Measurements from ENCODE around the gene CCN6.

The CCN6 gene

GRCh38 chr6:112054001-112054400, at the start of gene CCN6:
Gene CCN6, plus strand, starts transcription at chr6:112054104. Its CDS starts 254 bp downstream, at chr6:112054358.
- DNase-seq (ENCODE audit: low spot score), result no peak

DNA sequence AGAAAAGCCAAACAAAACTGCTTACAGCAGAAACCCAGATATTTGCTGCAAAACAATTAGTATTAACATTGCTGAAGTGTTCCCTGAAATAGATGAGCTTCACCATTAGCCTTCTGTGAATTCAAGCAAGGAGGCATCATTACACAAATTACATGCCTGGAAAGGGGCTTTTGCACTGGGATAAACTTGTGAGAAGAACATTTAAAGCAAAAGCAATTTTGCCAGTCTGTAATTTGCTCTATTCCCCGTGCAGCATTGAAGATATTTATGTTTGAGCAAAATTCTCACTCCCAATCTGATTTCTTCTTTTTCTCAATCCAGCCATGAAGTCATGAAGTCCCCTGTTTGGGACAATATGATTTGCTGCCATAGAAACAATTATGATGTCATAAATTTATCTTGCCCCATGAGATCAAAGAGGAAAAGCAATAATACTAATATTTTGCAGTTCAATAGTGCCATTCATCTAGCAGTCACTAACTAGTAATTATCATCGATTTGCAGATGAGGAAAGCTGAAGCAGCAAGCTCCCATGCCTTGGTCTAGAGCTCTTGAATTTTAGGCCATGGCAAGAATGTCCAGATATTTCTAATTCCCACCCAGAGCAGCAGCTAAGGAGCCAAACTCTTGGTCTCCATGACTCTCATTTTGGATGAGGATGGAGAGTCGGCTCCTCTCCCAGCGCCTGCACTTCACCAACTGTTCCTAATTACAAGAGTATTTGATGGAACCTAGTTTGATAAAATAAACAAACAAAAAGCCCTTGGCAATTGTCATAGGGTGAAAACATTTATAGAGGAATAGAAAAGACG, 49.5 kb upstream of the CCN6 start:
- DNase-seq (ENCODE audit: low spot score), result no peak

GRCh38 chr6:112005013-112005371, 48.9 kb upstream of the CCN6 start:
- no peak for DNase-seq (ENCODE audit: low spot score)

DNA sequence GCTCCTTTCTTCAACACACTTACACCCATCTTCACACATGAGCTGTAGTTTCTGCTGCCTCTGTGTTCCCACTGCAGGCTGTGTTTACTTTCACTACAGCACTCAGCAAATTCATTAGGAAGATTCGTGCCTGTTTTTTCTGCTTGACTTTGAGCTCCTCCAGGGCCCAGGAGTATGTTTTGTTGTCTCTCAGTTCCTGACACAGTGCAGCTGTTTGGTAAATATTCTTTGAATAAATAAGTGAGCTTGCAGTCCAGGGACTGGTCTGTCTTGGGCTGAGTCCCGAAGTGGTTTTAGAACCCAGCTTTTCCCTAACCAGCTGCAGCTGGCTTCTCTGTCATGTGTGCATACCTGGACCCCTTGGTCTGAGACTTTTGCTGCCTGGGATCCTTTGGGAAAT, 46.6 kb upstream of the CCN6 start:
- no peak for DNase-seq (ENCODE audit: low spot score)

- peak; percentile 20 for DNase-seq (ENCODE audit: low spot score)
Measured at GRCh38 chr6:112007805-112008204, 46.1 kb upstream of the CCN6 start.

DNA sequence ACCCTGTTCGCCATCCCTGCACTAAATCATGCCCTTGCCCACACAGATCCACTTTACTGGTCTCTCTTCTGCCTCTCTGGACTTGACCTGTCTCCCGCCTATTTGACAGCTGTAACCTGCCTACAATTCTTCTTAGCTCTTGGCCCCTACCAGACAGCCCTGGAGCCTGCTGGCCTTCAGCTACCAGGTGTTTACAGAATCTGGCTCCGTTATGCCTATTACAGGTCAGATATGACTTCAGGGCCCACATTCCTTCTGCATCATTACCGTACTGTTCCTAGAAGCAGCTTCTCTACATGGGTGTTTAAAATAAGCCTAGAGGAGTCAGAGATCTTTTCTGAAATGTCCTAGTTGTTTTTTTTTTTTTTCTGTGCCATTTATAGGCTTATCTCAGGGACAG, 45.4 kb upstream of the CCN6 start:
- no peak for DNase-seq (ENCODE audit: low spot score)

DNA sequence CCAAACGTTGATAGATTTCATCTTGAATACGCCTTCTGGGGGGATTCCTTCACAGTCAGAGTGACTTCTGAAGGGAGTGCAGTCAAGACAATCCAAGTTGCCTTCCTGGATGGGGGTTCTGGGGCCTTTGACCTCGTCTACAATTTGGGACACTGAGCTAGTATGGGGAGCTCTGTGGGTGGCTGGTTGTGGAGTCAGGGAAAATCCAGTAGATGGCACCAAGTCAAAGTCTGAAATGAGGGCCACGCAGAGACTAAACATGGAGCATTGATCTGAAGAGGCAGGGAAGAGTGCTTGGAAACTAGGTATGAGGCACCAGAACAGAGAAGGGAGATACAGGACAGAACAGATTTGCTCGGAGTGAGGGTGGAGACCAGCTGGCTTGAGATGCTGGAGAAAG, 43.6 kb upstream of the CCN6 start:
- peak; percentile 42 for DNase-seq (ENCODE audit: low spot score)

GRCh38 chr6:112013051-112013450, 40.9 kb upstream of the CCN6 start:
- DNase-seq (ENCODE audit: low spot score), result no peak

DNA sequence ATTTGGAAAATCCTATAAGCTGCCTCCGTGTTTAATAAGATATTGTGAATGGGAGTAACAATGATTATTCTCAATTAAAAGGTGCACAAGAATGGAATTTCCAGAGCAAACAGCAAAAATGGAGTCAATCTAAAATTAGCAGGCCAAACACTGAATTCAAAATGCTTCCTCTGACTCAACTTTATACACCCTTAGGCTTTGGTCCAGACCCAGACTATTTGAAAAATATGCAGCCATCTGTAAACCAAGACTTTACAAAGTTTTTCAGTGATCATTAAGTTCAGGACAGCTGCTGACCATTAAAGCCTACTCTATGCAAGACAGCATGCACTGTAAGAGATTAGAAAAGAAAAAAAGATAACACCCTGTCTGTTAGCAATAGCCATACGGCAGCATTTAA, 39.4 kb upstream of the CCN6 start:
- DNase-seq (ENCODE audit: low spot score), result peak; percentile 84

- no peak for DNase-seq (ENCODE audit: low spot score)
Measured at GRCh38 chr6:112015725-112016124, 38.2 kb upstream of the CCN6 start.

DNA sequence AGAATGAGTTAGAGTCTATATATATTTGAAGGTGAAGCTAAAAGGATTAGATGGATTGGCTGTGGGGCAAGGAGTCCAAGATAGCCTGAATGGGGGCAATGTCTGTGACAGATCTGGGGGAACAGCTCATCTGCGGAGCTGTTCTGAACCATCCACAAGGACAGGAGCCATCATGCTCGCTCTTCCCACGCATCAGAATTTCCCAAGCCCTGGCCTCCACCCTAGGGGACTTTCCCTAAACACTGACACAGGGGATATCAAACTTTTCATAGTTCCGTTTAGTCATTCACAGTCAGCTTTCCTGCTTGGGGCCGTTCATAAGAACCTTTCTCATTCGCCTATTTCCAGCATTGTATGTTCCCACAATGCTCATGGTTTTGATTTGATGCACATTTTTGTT, 37.6 kb upstream of the CCN6 start:
- no peak for DNase-seq (ENCODE audit: low spot score)

- DNase-seq (ENCODE audit: low spot score), result no peak
Measured at GRCh38 chr6:112017169-112017568, 36.7 kb upstream of the CCN6 start.

DNA sequence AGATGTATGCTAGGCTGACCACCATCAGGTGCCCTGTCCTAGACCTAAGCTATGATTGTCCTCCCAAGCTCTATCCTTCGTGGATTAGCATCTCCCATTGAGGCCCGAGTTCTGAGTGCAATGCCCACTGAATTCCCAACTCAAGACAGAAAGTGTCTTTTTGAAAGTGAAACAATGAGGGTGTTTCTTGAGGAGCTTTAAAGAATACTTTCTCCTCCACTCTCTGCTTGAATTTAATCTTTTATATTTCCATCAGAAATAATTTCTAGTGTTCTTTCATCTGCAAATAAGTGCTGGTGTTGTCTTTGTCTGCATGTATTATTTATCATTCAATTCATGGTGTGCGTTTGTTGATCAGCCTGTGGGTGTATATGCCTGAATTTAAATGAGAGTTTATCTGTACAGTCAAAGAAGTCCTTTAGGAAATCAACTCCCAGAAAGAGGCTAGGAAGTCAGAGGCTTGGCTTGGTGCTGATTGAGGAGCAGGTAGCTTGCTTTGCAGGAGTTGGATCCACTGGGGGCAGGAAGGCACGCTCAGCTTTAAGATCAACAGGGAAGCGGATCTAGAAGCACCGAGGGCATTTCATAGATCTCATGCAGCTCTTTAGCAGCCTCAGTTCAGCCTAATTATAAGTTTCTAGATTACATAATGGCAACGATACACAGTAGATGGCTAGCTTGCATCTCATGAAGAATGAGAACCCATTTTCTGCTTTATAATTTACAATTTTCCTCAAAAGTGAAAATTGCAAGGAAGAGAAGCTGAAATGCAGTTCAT, 36.0 kb upstream of the CCN6 start:
- no peak for DNase-seq (ENCODE audit: low spot score)

DNA sequence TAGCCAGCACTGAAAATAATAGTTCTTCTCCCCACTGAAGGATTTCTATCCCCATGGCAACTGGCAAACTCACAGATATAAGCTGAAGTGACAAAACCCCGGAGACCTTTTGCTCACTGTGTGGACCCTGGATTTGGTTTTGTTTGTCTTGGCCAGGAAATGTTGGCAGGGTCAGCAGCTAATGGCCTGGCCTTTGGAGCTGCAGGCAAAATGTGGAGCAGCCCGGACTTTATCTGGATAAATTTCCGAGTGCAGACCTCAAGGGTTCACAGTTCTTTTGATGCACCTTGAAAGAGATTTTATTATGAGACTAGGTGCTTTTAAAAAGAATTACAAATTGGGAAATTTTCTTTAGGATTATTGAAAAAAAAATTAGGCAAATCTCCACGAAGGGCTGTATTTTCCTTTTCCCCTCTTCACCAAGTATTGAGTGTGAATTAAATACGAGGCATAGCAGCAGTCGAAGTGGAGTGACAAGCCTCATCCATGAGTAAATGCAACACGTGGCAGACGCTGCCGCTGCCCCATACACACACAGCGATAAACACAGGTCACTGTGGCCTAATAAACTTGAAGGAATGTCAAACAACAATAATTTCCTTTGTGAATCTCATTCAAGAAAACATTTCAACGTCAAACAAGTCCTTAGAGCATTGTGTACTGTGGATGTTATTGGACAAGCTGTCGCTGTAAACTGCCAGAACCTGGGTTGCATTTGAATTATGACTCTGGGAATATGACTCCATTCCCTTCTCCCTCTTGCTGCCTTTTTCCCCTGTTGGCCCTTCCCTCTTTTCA, 35.1 kb upstream of the CCN6 start:
- no peak for DNase-seq (ENCODE audit: low spot score)

DNA sequence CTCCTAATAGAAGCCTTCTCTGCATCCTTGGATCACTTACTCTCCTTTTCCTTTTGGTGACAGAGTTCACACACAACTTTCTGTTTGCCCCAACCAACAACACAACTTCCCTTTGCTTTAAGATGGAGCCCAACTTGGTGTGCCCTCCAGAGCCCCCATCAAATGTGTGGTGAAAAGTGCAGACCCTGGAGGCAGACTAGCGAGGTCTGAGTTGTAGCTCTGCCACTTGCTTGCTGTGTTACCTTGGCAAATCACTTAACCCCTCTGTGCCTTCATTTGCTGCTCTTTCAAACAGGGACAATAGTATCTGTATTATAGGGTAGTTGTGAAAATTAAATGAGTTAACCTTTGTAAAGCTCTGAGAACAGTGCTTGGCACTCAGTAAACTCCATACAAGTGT, 34.3 kb upstream of the CCN6 start:
- no peak for DNase-seq (ENCODE audit: low spot score)

- DNase-seq (ENCODE audit: low spot score), result no peak
Measured at GRCh38 chr6:112021691-112022310, 32.1 kb upstream of the CCN6 start.

DNA sequence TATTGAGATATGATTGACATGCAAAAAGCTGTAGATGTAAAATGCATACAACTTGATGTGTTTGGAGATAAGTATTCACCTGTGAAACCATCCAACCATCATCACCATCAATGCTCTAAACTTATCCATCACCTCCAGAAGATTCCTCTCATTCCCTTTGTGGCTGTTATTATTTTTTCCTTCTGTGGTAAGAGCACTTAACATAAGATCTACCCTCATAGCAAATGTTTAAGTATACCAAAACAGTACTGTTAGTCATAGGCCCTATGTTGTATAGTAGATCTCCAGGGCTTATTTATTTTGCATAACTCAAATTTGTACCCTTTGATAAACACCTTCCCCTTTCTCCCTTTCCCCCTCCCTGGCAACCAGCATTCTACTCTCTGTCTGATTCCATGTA, 31.2 kb upstream of the CCN6 start:
- no peak for DNase-seq (ENCODE audit: low spot score)

- no peak for DNase-seq (ENCODE audit: low spot score)
Measured at GRCh38 chr6:112024464-112024863, 29.4 kb upstream of the CCN6 start.

DNA sequence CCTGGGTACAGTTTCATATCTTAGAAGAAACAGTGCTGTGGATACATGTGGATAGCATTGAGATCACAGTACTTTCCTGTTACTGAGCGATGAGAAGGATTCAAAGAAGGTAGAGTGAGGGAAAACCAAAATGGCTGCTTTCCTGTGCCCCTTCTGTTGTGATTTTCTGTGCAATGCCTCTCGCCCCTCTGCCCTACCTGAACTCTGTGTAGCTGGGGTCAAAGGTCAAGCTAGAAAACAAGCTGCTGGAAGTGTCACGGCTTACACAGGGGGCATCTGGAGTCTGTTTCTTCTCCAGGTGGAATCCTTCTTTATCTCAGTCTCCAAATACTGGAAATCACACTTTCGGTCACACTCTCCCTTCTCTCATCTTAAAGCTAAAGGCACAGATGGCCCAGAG, 27.0 kb upstream of the CCN6 start:
- DNase-seq (ENCODE audit: low spot score), result no peak

GRCh38 chr6:112027942-112028674, 25.8 kb upstream of the CCN6 start:
- DNase-seq (ENCODE audit: low spot score), result peak; percentile 16

- peak; percentile 28 for DNase-seq (ENCODE audit: low spot score)
Measured at GRCh38 chr6:112029045-112029822, 24.7 kb upstream of the CCN6 start.
